DMS 273 treated with DMSO at 0.1 percent for 48 hours (cell line): Measurements from ENCODE around the gene GTF3C1.
"Not testable (repeated sequence)": the region's sequence is repeated elsewhere in the genome, so short reads cannot be mapped to it uniquely, and the experiment has no call there.

ENCODE experiments used
- DNase-seq: peaks from one replicate; lab custom pipeline; 2025; lab: John Stamatoyannopoulos, UW

Gene GTF3C1

GRCh38 chr16:27445502-27446175, 104.1 kb downstream of the GTF3C1 start:
- no peak for DNase-seq

- DNase-seq: no peak
Observed at GRCh38 chr16:27444470-27444869, 105.2 kb downstream of the GTF3C1 start.

GRCh38 chr16:27444015-27444414, 105.7 kb downstream of the GTF3C1 start:
- no peak for DNase-seq

- no peak for DNase-seq
Observed at GRCh38 chr16:27441998-27442397, 107.7 kb downstream of the GTF3C1 start.

GRCh38 chr16:27441276-27441675, 108.4 kb downstream of the GTF3C1 start:
- DNase-seq: no peak

- no peak for DNase-seq
Observed at GRCh38 chr16:27439271-27440018, 110.3 kb downstream of the GTF3C1 start.

GRCh38 chr16:27437946-27438345, 111.8 kb downstream of the GTF3C1 start:
- DNase-seq: no peak

GRCh38 chr16:27436921-27437650, 112.6 kb downstream of the GTF3C1 start:
- DNase-seq: no peak

GRCh38 chr16:27436065-27436464, 113.6 kb downstream of the GTF3C1 start:
- no peak for DNase-seq

GRCh38 chr16:27435146-27435545, 114.6 kb downstream of the GTF3C1 start:
- not testable (repeated sequence) for DNase-seq

- no peak for DNase-seq
Observed at GRCh38 chr16:27434141-27435051, 115.3 kb downstream of the GTF3C1 start.

- no peak for DNase-seq
Observed at GRCh38 chr16:27433636-27434035, 116.1 kb downstream of the GTF3C1 start.

- DNase-seq: not testable (repeated sequence)
Observed at GRCh38 chr16:27433191-27433590, 116.5 kb downstream of the GTF3C1 start.

- no peak for DNase-seq
Observed at GRCh38 chr16:27432558-27432957, 117.2 kb downstream of the GTF3C1 start.

GRCh38 chr16:27431773-27432532, 117.8 kb downstream of the GTF3C1 start:
- no peak for DNase-seq

- no peak for DNase-seq
Observed at GRCh38 chr16:27430923-27431484, 118.7 kb downstream of the GTF3C1 start.

GRCh38 chr16:27430512-27430911, 119.2 kb downstream of the GTF3C1 start:
- no peak for DNase-seq

- no peak for DNase-seq
Observed at GRCh38 chr16:27429981-27430441, 119.7 kb downstream of the GTF3C1 start.

- DNase-seq: no peak
Observed at GRCh38 chr16:27429330-27429871, 120.3 kb downstream of the GTF3C1 start.
